ENCODE results near the gene NT5C1A. TPM values are rescaled to one million over a fixed set of nuclear protein-coding genes. Genes with fewer than 3 reads are reported as not detected.
A peak's percentile ranks its signal among the peaks of the same experiment; 100 is the strongest.

Gene NT5C1A
- total RNA-seq, 4 donors from 2014 or later = 1.1 TPM; not detected in 3

DNA sequence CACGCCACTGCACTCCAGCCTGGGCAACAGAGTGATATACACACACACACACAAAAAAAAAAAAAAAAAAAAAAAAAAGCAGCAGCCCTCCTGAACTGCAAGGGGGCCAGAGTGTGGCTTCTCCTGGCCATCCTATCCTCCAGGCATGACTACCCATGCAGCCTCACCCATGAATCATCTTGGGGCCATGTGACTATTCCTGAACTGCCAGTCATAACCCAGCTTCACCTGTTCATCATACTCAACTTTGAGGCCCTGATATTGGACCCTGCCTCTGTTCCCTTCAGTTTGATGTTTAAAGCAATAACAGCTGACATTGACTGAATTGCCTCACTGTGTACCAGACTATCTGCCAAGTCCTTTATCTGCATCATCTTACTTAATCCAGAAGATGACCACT, 22.1 kb upstream of the NT5C1A start:
- H3K4me1 ChIP-seq = peaks cover 0 to 20% (median 19%) of the 10 kb centered on the region in 3 donors
- H3K4me3 ChIP-seq = no peak overlapping the region
- H3K9me3 ChIP-seq = no peaks in the 10 kb centered on the region
- no CpG with 5 or more reads among the region's 1 CpG for WGBS, 2 donors (ENCODE audit: low coverage in 1 of 2)
- TF ChIP-seq POLR2AphosphoS5 (IDR thresholded peaks at IDR 0.05) = no peak
- no peak for TF ChIP-seq POLR2A (IDR thresholded peaks at IDR 0.05)
- TF ChIP-seq EP300 (IDR thresholded peaks at IDR 0.05) = no peak
- no peak for TF ChIP-seq CTCF (IDR thresholded peaks at IDR 0.05)
- ATAC-seq = no peak
- H3K27me3 ChIP-seq = peaks cover 74% of the 10 kb centered on the region
- no peak overlapping the region for H3K27ac ChIP-seq
- H3K36me3 ChIP-seq = no peaks in the 10 kb centered on the region

DNA sequence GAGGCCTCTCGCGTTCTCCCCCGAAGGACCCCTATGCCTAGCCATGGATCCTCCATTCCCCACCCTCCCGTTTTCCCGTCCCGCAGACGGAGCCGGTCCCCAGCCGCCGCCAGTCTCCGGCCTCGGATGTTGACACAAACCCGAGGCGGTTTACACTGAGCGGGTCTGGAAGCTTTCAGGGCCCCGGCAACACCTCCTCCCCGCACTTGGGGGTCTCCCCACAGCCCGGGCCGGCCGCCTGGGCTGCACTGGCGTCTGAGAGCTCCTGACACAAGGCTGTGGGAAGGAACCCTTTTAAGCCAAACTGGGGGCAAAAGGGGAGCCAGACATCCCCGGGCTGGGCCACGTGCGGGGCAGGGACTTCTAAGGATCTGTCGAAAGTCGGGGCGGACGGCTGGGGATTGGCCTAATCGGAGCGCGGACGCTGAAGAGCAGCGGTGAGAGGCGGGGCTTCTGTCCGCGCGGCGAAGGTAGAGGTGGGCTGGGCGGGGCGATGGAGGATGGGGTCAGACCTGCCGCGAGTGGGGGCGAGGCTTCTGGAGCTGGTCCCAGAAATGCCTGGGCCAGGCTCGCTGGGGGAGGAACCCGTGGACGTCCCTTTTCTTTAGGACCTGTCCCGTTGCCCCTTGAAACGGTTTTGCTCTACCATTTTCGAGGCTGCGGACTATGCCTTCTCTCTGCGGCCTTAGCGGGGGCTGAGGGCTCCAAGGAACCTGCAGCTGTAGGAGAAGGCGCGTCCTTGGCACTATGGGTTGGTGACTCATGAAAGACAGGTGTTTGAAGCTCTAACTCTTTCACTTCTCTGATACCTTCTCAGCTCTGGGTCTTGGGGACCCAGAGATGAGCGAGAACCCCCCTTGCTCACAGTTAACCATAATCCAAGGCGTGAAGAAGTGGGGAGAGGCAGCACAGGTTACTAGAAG, 20.5 kb upstream of the NT5C1A start:
- Histone ChIP-seq H3K27me3 (peaks cover 82% of the 10 kb centered on the region), H3K4me3 (peak overlapping the region in 1 of 2 donors; percentile 49), H3K27ac (no peak overlapping the region), H3K36me3 (no peaks in the 10 kb centered on the region), H3K9me3 (no peaks in the 10 kb centered on the region), H3K4me1 (peaks cover 0 to 20% (median 19%) of the 10 kb centered on the region in 3 donors)
- ATAC-seq = peak; percentile 28
- 12 to 21% methylated on average over 13 to 16 of the region's 56 CpGs for WGBS, 2 donors (ENCODE audit: low coverage in 1 of 2)
- no peak for TF ChIP-seq CTCF (IDR thresholded peaks at IDR 0.05)
- TF ChIP-seq POLR2AphosphoS5 (IDR thresholded peaks at IDR 0.05) = no peak
- TF ChIP-seq EP300 (IDR thresholded peaks at IDR 0.05) = no peak
- no peak for TF ChIP-seq POLR2A (IDR thresholded peaks at IDR 0.05)

GRCh38 chr1:39691383-39692151, 19.7 kb upstream of the NT5C1A start, which contains the start of gene HPCAL4:
Gene HPCAL4 (minus strand): TSS chr1:39691433. CDS start chr1:39684603, 6,830 bp downstream.
- 2 to 4% methylated on average over 5 to 11 of the region's 47 CpGs for WGBS, 2 donors (ENCODE audit: low coverage in 1 of 2)
- Histone ChIP-seq H3K27me3 (peaks cover 91% of the 10 kb centered on the region), H3K27ac (no peak within 1 kb of the TSS), H3K4me3 (peak within 1 kb of the TSS; percentile 8 to 49), H3K9me3 (no peaks in the 10 kb centered on the region), H3K4me1 (peaks cover 0 to 20% (median 19%) of the 10 kb centered on the region in 3 donors), H3K36me3 (no peaks in the 10 kb centered on the region)
- no peak for TF ChIP-seq CTCF (IDR thresholded peaks at IDR 0.05)
- no peak for TF ChIP-seq POLR2AphosphoS5 (IDR thresholded peaks at IDR 0.05)
- no peak for TF ChIP-seq POLR2A (IDR thresholded peaks at IDR 0.05)
- no peak for TF ChIP-seq EP300 (IDR thresholded peaks at IDR 0.05)
- peak; percentile 91 for ATAC-seq

- H3K36me3 ChIP-seq = no peaks in the 10 kb centered on the region
- H3K27ac ChIP-seq = no peak overlapping the region
- no peak for ATAC-seq
- no peaks in the 10 kb centered on the region for H3K9me3 ChIP-seq
- H3K4me3 ChIP-seq = peak overlapping the region in 1 of 2 donors; percentile 49
- peaks cover 0 to 20% (median 19%) of the 10 kb centered on the region in 3 donors for H3K4me1 ChIP-seq
- no peak for TF ChIP-seq CTCF (IDR thresholded peaks at IDR 0.05)
- no peak for TF ChIP-seq POLR2A (IDR thresholded peaks at IDR 0.05)
- WGBS, 2 donors (ENCODE audit: low coverage in 1 of 2) = 18 to 51% methylated on average over 2 to 15 of the region's 28 CpGs
- H3K27me3 ChIP-seq = peaks cover 92% of the 10 kb centered on the region
Measured at GRCh38 chr1:39690794-39691382, 19.0 kb upstream of the NT5C1A start.

Data from gastroesophageal sphincter (tissue), 4 donors.